ENCODE data around the gene BEND6. TPM values are rescaled to one million over a fixed set of nuclear protein-coding genes. Genes with fewer than 3 reads are reported as not detected.

Gene BEND6, protein sequence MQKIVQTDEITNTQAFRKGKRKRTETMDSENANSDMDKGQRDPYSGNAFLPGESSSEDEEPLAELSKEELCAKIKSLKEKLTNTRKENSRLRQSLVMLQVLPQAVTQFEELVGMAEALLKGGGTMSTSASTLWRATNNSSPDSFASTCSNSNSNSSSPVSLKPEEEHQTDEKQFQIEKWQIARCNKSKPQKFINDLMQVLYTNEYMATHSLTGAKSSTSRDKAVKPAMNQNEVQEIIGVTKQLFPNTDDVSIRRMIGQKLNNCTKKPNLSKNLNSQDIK
- total RNA-seq (not detected), total RNA-seq (0 to 0.55 (median 0) reads per million in 29 experiments)
- total RNA-seq (2013): not detected

DNA sequence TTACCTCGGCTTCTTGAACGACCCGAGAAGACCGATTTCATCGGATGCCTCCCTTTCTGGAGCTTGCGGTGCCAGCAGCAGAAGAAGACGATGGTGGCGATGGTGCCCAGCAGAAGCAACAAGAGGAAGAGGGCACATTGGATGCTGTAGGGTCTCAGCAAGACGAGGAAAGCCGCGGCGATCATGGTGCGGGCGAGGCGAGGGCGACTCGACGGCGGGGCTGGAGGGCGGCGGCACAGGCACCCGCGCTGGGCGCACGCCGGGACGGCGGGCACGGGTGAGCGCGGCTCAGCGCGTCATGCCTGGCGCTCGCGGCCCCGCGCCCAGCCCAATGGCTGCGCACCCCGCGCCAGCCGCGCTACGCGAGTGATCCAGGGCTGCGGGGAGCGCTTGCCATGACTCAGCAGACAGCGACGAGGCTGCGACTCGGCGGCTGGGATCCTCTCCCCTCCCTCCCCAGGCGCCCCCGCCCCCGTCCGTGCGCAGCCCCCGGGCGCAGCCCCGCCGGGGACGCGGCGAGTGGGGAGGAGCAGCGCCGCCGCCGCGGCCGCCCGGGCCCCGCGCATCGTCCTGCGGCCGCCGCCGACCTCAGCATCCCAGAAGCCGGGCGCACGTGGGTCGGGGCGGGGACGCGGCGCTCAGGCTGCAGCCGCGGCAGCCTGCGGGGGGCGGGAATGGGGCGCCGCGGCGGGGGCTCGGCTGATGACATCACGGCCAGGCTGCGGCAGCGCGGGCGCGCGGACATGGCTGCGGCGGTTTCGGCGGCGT, at the start of gene BEND6:
TSS of gene BEND6 (plus strand) at position 705 of the 768 bp plus-strand sequence. CDS start 26,704 bp downstream, outside the sequence.
- Mint-ChIP-seq H3K4me3 (peak within 1 kb of the TSS; percentile 80 to 93 (median 85)), H3K9me3 (no peaks in the 10 kb centered on the region), H3K4me1 (peaks cover 18 to 24% (median 22%) of the 10 kb centered on the region in 3 donors), H3K36me3 (no peaks in the 10 kb centered on the region), H3K27me3 (peaks cover 51 to 68% of the 10 kb centered on the region in 2 donors), H3K27ac (peak within 1 kb of the TSS in 1 of 2 donors; percentile 21)
- Histone ChIP-seq H3K9me3 (no peaks in the 10 kb centered on the region), H3K27ac (ENCODE audit: low read length) (no peak within 1 kb of the TSS), H3K27me3 (replicated peaks in 1 of 2; ENCODE audit: control insufficient read depth in 2 of 2, extremely low read depth in 1 of 2, insufficient read depth in 2 of 2, low read length in 1 of 2) (peaks cover 3 to 22% of the 10 kb centered on the region in 2 experiments), H3K36me3 (ENCODE audit: control insufficient read depth in 2 of 2, extremely low read depth in 1 of 2, insufficient read depth in 1 of 2, low read length in 1 of 2) (no peaks in the 10 kb centered on the region), H3K4me3 (ENCODE audit: control insufficient read depth in 1 of 2, extremely low read depth in 1 of 2, low read length in 1 of 2) (peak within 1 kb of the TSS; percentile 40 to 76), H3K4me1 (ENCODE audit: control insufficient read depth in 1 of 2, extremely low read depth in 1 of 2, insufficient read depth in 2 of 2, low read length in 2 of 2) (peaks cover 3 to 18% of the 10 kb centered on the region in 2 experiments)
- whole genome bisulfite sequencing (ENCODE audit: insufficient coverage): under 1% methylated on average over 103 of the region's 107 CpGs
- ATAC-seq (replicated peaks in 1 of 4) (peak; percentile 59 to 73 (median 63)), DNase-seq (peak in 13 of 35 experiments; percentile 0 to 27 (median 7))
- POLR2A ChIA-PET: no interaction called here
- CTCF ChIA-PET: no interaction called here

DNA sequence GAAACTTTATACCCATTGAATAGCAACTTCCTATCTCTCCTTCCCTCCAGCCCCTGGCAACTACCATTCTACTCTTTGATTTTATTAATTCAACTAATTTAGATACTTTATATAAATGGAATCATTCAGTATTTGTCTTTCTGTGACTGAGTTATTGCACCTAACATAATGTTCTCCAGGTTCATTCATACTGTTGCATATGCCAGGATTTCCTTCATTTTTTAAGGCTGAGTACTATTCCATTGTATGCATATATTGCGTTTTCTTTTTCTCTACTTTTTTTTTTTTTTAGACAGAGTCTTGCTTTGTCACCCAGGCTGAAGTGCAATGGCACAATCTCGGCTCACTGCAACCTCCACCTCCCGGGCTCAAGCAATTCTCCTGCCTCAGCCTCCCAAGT, 49.5 kb upstream of the BEND6 start:
- H3K36me3 Mint-ChIP-seq: no peaks in the 10 kb centered on the region
- H3K9me3 Mint-ChIP-seq: no peaks in the 10 kb centered on the region
- Histone ChIP-seq H3K9me3 (no peaks in the 10 kb centered on the region), H3K27me3 (replicated peaks in 1 of 2; ENCODE audit: control insufficient read depth in 2 of 2, extremely low read depth in 1 of 2, insufficient read depth in 2 of 2, low read length in 1 of 2) (peaks cover 0 to 3% of the 10 kb centered on the region in 2 experiments), H3K4me3 (ENCODE audit: control insufficient read depth in 1 of 2, extremely low read depth in 1 of 2, low read length in 1 of 2) (no peak overlapping the region), H3K36me3 (ENCODE audit: control insufficient read depth in 2 of 2, extremely low read depth in 1 of 2, insufficient read depth in 1 of 2, low read length in 1 of 2) (no peaks in the 10 kb centered on the region), H3K27ac (ENCODE audit: low read length) (no peak overlapping the region), H3K4me1 (ENCODE audit: control insufficient read depth in 1 of 2, extremely low read depth in 1 of 2, insufficient read depth in 2 of 2, low read length in 2 of 2) (peaks cover 0 to 4% of the 10 kb centered on the region in 2 experiments)
- no CpG with 5 or more reads among the region's 3 CpGs for WGBS (ENCODE audit: insufficient coverage)
- no peak overlapping the region for H3K4me3 Mint-ChIP-seq
- ChIA-PET CTCF (interaction anchor here (0.7 to 6.1 kb wide), 3 partner anchors 410 to 440 kb away, joined by 5 to 108 read pairs (median 52); partner anchors contain the start of gene PRIM2 (in 2 of the 2)), POLR2A (no interaction called here)
- ATAC-seq (replicated peaks in 1 of 4): no peak
- no peak overlapping the region for H3K27ac Mint-ChIP-seq
- DNase-seq: no peak
- peaks cover 0 to 2% (median 0%) of the 10 kb centered on the region in 3 donors for H3K4me1 Mint-ChIP-seq
- H3K27me3 Mint-ChIP-seq: peaks cover 4 to 6% of the 10 kb centered on the region in 2 donors

DNA sequence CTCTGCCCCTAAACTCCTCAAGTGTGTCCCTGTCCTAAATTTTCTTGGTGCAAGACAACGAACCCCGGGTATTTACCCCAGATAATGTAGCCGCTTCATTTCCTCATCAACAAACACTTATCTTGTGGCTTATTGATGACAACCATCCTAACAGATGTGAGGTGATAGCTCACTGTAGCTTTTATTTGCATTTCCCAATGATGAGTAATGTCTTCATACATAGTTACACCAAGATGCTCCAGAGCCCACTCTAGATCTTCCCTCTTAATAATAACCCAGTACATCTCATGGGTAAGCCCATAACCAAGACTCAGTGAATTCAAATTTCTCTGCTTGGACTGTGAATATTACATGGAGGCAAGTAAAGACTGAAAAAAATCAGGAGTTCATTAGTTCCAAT, 48.2 kb upstream of the BEND6 start:
- ATAC-seq (replicated peaks in 1 of 4): no peak
- Histone ChIP-seq H3K27me3 (replicated peaks in 1 of 2; ENCODE audit: control insufficient read depth in 2 of 2, extremely low read depth in 1 of 2, insufficient read depth in 2 of 2, low read length in 1 of 2) (peaks cover 0 to 3% of the 10 kb centered on the region in 2 experiments), H3K4me1 (ENCODE audit: control insufficient read depth in 1 of 2, extremely low read depth in 1 of 2, insufficient read depth in 2 of 2, low read length in 2 of 2) (peaks cover 0 to 4% of the 10 kb centered on the region in 2 experiments), H3K36me3 (ENCODE audit: control insufficient read depth in 2 of 2, extremely low read depth in 1 of 2, insufficient read depth in 1 of 2, low read length in 1 of 2) (no peaks in the 10 kb centered on the region), H3K4me3 (ENCODE audit: control insufficient read depth in 1 of 2, extremely low read depth in 1 of 2, low read length in 1 of 2) (no peak overlapping the region), H3K27ac (ENCODE audit: low read length) (no peak overlapping the region), H3K9me3 (no peaks in the 10 kb centered on the region)
- H3K9me3 Mint-ChIP-seq: no peaks in the 10 kb centered on the region
- H3K4me3 Mint-ChIP-seq: no peak overlapping the region
- no peak overlapping the region for H3K27ac Mint-ChIP-seq
- CTCF ChIA-PET: interaction anchor here (1.0 to 1.9 kb wide), 3 partner anchors 9 to 410 kb away, joined by 3 to 9 read pairs (median 4); partner anchors contain the start of gene PRIM2 (in 1 of the 2)
- 69% methylated on average over 3 of the region's 3 CpGs for WGBS (ENCODE audit: insufficient coverage)
- DNase-seq: no peak
- POLR2A ChIA-PET: no interaction called here
- peaks cover 4 to 6% of the 10 kb centered on the region in 2 donors for H3K27me3 Mint-ChIP-seq
- peaks cover 0 to 2% (median 0%) of the 10 kb centered on the region in 3 donors for H3K4me1 Mint-ChIP-seq
- no peaks in the 10 kb centered on the region for H3K36me3 Mint-ChIP-seq

DNA sequence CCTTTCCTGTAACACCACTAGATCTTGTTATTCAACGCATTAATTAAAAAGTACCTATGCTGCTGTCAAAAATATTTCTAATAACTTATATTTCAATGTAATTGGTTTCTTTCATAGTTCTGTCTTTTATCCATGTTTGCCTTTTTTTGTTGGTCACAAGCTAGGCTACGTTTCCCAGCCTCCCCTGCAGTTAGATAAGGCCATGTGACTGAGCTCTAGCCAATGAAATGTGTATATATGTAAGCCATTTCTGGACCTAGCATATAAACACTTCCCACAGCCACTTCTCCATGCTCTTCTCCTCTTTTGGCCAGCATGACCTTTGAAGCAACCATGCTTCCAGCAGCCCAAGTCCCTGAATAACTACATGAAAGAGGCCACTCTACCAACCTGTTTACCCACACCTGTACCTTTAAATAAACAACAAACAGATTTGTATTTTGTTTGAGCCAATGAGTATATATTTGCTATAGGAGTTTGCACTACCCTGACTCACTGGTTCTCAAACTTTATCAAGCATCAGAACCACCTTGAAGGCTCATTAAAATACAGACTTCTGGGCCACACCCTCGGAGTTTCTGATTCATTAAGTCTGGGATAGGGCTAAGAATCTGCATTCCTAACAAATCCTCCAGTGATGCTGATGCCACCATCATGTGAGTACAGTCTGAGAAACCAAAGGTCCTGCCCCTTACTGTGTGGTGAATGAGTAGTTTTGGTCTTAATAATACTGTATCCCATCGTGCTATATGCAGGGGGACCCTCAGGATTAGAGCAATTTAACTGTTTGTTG, 45.6 kb upstream of the BEND6 start:
- Histone ChIP-seq H3K36me3 (ENCODE audit: control insufficient read depth in 2 of 2, extremely low read depth in 1 of 2, insufficient read depth in 1 of 2, low read length in 1 of 2) (no peaks in the 10 kb centered on the region), H3K4me1 (ENCODE audit: control insufficient read depth in 1 of 2, extremely low read depth in 1 of 2, insufficient read depth in 2 of 2, low read length in 2 of 2) (peaks cover 0 to 4% of the 10 kb centered on the region in 2 experiments), H3K27me3 (replicated peaks in 1 of 2; ENCODE audit: control insufficient read depth in 2 of 2, extremely low read depth in 1 of 2, insufficient read depth in 2 of 2, low read length in 1 of 2) (peaks cover 0 to 5% of the 10 kb centered on the region in 2 experiments), H3K9me3 (no peaks in the 10 kb centered on the region), H3K27ac (ENCODE audit: low read length) (no peak overlapping the region), H3K4me3 (ENCODE audit: control insufficient read depth in 1 of 2, extremely low read depth in 1 of 2, low read length in 1 of 2) (no peak overlapping the region)
- CTCF ChIA-PET: interaction anchor here in 1 of 2 donors (0.7 kb wide), 1 partner anchor 111 kb away, joined by 4 read pairs; no protein-coding TSS in a partner anchor
- H3K36me3 Mint-ChIP-seq: no peaks in the 10 kb centered on the region
- no peak overlapping the region for H3K4me3 Mint-ChIP-seq
- no peaks in the 10 kb centered on the region for H3K9me3 Mint-ChIP-seq
- no peak for ATAC-seq (replicated peaks in 1 of 4)
- POLR2A ChIA-PET: no interaction called here
- H3K4me1 Mint-ChIP-seq: peaks cover 0 to 2% (median 0%) of the 10 kb centered on the region in 3 donors
- no peak for DNase-seq
- no peak overlapping the region for H3K27ac Mint-ChIP-seq
- H3K27me3 Mint-ChIP-seq: peaks cover 13 to 19% of the 10 kb centered on the region in 2 donors
- WGBS (ENCODE audit: insufficient coverage): no CpG with 5 or more reads among the region's 4 CpGs

DNA sequence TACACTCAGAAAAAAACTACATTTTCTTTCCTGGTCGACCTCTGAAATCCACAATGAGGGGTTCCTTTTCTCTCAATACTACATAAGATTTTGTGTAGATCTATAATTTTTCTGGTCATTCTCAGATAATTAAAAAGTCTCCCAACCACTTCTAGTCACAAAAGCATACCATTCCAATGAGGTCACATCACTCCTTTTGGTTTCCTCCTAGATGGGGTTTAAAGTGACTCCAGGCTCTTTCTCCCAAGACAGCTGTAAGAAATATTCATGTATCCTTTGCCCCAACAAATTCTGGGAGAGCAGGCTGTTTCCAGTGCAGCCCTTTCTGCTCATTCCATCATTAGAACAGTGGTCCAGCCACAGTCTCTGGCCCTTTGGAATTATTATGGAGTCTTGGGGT, 43.1 kb upstream of the BEND6 start:
- H3K27ac Mint-ChIP-seq: no peak overlapping the region
- no peak overlapping the region for H3K4me3 Mint-ChIP-seq
- ATAC-seq (replicated peaks in 1 of 4) (no peak), DNase-seq (no peak)
- H3K27me3 Mint-ChIP-seq: peaks cover 6 to 15% of the 10 kb centered on the region in 2 donors
- Histone ChIP-seq H3K36me3 (ENCODE audit: control insufficient read depth in 2 of 2, extremely low read depth in 1 of 2, insufficient read depth in 1 of 2, low read length in 1 of 2) (no peaks in the 10 kb centered on the region), H3K4me3 (ENCODE audit: control insufficient read depth in 1 of 2, extremely low read depth in 1 of 2, low read length in 1 of 2) (no peak overlapping the region), H3K27ac (ENCODE audit: low read length) (no peak overlapping the region), H3K27me3 (replicated peaks in 1 of 2; ENCODE audit: control insufficient read depth in 2 of 2, extremely low read depth in 1 of 2, insufficient read depth in 2 of 2, low read length in 1 of 2) (peaks cover 0 to 3% of the 10 kb centered on the region in 2 experiments), H3K4me1 (ENCODE audit: control insufficient read depth in 1 of 2, extremely low read depth in 1 of 2, insufficient read depth in 2 of 2, low read length in 2 of 2) (no peaks in the 10 kb centered on the region), H3K9me3 (no peaks in the 10 kb centered on the region)
- H3K9me3 Mint-ChIP-seq: no peaks in the 10 kb centered on the region
- CTCF ChIA-PET: no interaction called here
- H3K36me3 Mint-ChIP-seq: no peaks in the 10 kb centered on the region
- POLR2A ChIA-PET: no interaction called here
- H3K4me1 Mint-ChIP-seq: no peaks in the 10 kb centered on the region
- WGBS (ENCODE audit: insufficient coverage): no CpG with 5 or more reads among the region's 1 CpG
